DMS53 treated with DMSO at 0.1 percent for 48 hours (cell line): ENCODE data around the gene CD99L2.
A peak's percentile ranks its signal among the peaks of the same experiment; 100 is the strongest.

Experiments used
- DNase-seq: peaks from one replicate; lab custom pipeline; 2025; ENCODE audit not compliant: unreplicated experiment; lab: John Stamatoyannopoulos, UW

Gene CD99L2

DNA sequence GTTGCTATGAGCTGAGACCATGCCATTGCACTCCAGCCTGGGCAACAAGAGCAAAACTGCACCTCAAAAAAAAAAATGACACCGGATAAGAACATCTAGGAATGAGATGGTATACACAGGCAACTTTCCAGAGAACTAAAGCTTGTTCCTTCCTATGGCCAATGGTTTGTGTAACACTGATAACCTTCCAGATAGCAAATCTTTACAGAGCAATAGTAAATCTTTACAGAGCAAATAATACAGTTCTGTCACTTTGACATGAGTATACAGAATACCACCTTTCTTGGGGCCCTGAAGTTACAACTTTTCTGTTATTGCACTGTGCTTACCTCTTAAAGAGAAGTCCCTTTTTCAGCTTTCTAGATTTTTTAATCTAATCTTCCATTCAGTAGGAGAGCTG, 91.6 kb downstream of the CD99L2 start:
- no peak for DNase-seq

DNA sequence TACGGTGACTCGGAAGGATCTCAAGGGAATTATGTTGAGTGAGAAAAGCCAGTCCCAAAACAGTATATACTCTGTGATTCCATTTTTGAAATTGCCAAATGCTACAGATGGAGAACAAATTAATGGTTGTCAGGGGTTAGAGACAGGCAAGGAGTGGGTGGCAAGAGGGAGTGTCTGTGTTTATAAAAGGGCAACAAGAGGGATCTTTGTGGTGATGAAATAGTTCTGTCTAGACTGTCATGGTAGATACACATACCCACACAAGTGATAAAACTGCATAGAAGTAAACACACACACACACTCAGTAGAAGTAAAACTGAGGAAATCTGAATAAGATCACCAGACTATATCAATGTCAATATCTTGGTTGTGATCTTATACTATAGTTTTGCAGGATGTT, 92.7 kb downstream of the CD99L2 start:
- DNase-seq: no peak

DNA sequence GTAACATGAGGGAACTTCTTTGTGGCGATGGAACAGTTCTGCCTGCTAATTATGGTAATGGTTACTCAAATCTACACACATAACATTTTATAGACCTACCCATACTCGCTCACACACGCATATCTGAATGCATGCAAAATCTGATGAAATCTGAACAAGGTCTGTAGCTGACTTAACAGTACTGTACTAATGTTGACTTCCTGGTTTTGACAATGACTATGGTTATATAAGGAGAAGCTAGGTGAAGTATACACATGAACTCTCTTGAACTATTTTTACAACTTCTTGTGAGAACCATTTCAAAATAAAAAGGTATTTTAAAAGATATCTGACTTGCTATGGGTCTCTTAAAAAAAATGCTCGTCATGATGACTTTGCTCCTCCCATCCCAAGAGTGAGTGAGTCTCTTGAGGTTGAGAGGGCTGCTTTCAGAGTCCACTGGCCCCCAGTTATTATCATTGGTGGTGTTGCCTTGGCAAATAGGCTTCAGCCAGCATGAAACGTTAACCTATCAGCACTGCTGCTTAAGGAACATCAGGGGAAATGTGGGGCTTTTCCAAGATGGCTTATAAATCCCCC, 105.4 kb downstream of the CD99L2 start:
- no peak for DNase-seq

DNA sequence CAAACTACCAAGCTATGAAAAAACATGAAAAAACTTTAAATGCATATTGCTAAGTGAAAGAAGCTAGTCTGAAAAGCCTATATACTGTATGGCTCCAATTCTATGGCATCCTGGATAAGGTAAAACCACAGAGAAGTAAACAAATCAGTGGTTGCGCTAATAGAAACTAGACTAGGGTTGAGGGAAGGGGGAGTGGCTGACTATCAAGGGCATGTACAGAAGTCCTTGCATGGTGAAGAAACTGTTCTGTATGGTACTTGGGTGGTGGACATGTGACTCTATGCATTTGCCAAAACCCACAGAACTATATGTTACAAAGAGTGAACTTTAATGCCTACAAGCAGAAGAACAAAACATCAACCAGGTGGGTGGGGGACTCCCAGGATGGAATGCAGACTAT, 108.4 kb downstream of the CD99L2 start:
- DNase-seq: no peak

DNA sequence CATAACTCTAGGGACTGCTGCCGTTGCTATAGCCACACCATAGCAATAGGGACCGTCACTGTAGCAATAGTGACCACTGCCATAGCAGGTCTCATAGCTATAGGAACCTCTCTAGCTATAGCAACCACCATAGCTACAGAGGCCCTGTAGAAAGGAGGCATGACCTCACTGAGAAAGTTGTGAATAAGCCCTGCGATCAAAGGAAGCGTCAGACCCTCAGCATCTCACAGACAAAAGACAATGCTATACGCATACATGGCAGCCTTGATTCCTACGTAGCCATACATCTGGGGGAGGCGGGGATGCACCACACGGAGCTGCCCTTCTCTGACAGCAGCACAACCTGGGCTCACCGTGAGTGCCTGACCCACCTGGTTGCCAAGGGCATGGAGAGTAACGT, 116.8 kb downstream of the CD99L2 start:
- no peak for DNase-seq

DNA sequence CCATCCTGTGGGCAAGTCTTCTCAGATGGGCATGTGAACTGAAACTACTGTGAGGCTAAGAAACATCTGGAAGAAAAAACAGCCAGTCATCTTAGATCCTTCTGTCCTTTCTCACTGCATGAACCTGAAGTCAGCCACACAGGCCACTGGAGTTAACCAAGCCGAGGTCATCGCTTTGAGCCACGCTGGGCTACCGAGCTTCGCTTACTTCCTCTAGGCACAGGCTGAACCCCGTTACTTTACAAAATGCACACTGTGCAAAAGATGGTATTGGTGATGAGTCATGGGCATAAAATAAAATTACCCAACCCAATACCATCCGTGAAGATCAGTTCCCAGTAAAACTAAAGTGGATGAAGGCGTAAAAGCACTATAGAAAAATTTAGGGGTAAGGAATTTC, 119.1 kb downstream of the CD99L2 start:
- DNase-seq: no peak

DNA sequence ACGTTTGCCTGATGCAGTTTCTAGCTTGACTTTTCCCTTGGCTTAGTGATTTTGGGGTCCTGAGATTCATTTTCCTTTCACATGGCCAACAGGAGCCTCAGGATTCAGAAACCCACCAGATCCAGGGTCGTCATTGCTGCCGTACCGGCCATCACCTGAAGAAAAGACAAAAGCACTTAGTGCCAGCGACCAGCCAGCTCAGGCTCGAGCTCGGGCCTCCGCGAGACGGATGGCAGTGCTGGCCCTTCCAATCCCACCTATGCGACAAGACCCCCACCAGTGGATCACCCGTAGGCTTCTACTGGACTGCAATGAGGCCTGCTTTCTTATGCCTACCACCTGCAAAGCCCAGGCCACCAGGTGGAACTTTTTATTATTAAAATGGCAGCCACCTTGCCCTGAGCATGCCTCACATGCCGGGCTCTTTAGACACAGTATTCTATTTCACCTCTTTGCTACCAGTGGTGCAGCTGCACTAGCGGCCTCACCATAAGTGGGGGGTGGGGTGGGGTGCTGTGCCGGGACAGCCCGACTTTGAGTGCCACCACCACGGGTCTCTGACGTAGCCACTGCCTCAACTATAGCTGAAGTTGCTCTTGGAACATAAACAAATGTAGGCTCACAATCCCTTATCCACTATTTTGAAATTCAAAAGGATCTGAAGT, 121.0 kb downstream of the CD99L2 start:
- no peak for DNase-seq

DNA sequence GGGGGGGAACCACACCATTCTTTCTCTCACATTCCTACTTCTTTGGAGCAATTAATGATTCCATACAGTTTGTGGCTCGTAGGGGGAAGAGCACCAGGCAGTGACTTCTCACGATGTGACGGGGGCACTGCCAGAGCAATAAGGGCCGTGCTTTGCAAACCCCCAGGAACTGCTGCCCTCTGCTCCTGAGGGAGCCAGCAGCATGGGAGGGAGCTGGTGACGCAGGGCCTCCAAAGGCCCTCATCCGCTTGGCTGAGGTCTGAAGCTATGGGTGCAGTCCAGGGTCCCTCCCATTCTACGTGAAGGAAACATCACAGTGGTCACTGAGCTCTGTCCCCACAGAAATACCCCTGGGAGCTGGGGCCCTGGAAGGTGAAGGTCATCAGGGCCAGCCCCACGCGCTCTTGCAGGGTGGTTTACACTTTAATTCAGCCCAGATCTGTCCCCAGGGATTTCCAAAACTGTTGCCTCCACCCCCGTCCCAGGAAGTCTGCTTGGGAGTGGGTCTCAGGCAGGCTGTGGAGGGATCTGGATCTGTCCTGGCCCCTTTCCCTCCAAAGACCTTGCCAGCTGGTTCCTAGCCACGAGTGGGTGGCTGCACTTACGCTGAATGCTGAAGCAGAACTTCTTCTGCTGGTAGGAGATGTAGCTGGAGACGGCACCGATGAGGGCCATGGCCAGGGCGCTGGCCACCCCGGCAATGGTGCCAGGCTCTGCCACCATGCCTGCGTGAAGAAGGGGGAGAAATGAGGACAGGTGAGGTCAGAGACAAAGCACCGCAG, 122.7 kb downstream of the CD99L2 start:
- DNase-seq: no peak

DNA sequence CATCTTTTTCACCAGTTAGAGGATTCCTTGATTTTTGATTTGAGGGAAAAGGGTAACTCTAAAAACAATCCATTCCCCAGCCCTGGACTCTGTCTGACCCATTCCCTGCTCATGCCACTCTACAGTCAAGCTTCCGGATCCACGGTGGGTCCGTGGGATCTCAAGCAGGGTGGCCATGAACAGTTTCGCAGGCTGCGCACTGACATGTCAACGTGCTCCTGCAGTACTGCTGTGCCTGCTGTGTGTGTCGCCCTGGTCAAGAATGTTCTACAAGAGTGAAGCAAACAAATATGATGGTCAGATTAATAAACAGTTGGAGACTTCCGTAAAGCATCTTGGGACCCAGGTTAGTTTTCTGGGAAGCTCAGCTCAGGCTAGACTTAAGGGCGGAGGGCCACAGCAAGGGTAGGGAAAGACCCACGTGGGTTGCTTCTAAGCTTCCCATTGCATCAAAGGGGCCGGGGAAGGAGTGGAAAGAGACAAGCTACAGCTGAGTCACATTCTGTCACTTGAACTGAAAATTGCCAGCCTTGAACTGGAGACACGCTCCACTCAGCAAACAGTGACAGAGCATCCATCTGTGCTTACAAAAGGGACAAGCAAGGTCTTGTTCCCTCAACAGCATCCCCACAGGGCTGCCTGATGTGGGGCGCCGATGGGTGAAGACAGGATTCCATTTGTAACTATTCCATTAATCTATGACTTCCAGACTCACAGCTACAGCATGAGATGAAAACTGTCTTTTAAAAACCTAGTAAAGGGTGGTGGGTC, 123.5 kb downstream of the CD99L2 start:
- no peak for DNase-seq

DNA sequence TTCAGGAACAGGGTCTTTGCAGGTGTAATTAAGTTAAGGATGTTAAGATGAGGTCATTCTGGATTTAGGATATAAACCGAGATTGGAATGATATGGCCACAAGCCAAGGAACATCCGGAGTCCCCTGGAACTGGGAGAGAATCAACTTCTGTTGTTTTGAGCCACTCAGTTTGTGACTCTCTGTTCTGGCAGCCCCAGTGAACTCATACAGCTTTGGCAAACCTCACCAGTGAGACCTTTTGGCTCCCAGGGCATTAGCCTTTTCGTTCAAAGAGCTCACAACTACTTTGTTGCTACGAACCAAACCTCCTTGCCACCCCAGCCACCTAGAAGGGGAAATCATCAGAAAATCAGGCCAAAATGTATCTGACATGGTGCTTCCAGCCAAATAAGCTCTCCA, 124.8 kb downstream of the CD99L2 start:
- no peak for DNase-seq

DNA sequence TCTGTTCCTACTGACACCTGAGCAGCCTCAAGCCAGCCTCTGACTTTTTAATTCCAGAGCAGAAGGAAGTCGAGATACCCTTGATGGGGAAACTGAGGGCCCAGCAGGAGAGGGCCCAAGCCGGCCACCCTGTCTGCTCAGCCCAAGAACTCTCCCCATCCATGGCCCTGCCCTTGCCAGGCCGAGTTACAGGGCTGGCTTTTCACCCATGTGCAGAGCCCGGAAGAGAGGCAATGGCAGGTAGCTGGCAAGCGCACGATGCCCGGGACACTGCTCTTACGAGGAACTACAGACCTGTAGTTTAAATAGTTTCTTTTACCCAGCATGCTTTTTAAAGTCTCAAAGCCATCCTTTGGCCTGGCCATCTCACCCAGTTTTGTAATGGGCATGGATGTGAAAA, 125.4 kb downstream of the CD99L2 start:
- no peak for DNase-seq

DNA sequence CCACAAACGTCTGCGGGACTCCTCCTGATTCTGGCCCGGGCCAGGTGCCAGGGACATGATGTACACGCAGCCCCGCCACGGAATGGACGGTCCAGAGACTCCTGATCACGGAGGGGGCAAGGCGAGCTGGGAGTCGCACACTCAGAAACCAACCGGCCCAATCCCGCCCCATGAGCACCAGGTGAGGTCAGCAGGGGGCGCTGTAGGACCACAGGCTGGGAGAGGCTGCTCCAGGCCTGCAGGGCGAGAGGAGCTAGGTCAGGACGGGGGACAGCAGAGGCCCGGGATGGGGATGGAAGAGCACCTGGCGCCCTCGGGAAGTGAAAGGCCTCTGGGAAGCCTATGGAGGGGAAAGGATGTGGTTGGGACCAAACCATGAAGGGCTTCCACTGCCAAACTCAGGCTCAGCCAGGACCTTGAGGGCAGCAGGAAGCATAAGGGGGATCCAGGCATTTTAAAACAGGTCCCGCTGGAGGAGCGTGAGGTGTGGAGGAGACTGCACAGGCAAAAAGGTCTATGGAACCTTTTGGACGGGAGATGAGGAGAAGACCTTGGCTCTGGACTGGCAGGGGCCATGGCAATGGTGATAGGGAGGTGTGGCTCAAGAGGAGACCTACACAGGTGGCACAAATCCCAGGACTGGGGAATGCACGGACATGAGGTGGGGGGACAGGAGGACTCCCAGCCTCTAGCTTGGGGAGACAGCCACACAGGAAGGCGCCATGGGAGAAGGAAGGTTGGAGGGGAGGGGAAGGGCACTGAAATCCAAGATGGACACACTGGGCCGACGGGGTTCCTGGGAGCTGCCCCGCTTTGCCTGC, 126.1 kb downstream of the CD99L2 start:
- DNase-seq: peak; percentile 49

DNA sequence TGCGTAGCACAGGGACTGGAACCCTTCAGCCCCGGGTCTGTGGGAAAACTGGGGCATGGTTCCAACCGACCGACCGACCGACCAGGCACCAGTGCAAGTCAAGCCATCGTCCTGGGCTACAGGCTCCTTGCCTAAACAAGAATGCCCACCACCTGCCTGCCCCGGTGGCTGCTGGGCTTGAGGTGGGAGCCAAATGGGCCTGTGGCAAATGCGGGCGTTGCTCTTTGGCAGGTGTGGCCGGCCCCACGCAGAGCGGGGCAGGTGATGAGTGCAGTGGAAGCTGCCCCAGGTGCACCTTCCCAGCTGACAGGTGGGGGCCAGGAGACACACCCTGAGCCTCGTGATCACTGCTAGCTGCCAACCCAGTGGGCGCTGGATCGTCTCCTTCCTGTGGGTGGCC, 127.4 kb downstream of the CD99L2 start:
- DNase-seq: no peak

DNA sequence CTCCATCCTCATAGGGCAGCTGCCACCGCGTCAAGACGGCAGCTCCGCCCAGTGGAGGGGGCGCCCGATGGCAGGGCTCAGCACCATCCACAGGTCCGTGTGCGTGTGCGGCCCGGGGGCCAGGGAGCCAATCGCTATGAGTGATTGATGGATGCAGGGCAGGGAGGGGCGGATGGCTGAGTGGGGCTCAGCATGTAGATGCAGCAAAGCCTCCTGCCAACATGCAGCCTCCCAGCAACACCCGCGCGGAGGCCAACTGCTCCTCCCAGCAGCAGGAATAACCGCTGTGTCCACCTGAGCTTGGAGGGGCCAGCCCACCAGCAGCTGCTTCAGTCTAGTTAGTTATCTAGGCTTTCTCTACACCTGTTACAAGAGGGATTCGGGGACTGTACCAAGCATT, 127.8 kb downstream of the CD99L2 start:
- DNase-seq: no peak

DNA sequence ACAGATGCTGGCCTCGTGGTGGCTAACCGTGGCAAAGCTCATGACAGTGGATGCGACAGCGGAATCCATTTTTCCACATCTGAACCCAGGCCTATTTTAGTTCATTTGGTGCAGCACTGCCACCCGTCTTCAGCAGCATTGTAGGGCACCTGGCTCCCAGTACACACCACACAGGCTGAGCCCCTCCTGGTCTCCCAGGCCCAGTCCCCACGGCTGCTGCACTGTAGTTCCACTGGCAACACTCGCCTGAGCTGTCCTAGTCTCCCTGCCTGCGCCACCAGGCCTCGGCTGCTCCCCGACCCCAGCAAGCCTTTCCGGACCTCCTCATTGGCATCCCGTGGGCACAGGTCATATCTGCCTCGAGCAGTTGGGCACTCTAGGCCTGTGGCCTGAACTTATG, 129.1 kb downstream of the CD99L2 start:
- DNase-seq: no peak

DNA sequence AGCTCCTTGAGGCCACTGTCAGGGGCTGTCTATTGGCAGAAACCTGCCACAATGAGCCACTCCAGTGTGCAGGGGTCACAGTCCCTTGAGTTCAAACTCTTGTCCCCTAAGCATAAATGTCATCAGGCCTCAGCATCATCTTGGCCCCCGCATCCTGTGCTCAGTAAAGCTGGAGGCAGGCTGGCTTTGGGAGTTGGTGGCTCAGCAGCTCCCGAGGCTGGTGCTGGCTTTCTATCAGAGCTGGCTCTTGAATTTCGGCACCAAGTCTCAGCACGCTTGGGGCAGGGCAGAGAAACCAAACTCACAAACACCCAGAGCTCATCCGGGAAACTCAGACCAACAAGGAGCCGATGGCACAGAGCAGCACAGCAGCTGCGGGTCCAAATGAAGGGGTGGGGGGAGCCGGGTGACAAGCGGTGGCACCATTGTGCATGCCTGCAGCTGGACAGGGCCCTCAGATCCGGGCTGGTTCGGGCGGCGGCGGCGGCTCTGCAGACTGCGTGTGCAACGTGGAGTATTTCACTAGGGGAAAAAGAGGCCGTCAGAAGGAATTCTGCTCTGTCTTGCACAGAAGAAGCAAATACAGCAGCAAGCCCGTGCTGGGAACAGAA, 129.8 kb downstream of the CD99L2 start:
- DNase-seq: no peak

DNA sequence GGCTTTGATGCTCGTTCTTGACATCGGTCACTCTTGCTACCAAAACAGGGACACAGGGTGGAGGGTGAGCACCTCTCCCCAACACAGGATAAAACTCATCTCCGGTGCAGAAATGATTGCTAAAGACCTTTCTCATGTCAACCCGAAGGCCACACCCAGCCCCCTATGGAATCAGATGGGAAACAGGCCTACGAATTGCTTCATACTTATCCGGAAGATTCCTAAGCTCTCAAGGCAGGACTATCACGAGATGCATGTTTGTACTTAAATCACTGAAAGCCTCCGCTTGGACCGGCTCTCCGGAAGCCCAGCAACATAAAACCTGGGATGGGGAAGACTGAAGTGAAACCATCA, 130.4 kb downstream of the CD99L2 start:
- no peak for DNase-seq

DNA sequence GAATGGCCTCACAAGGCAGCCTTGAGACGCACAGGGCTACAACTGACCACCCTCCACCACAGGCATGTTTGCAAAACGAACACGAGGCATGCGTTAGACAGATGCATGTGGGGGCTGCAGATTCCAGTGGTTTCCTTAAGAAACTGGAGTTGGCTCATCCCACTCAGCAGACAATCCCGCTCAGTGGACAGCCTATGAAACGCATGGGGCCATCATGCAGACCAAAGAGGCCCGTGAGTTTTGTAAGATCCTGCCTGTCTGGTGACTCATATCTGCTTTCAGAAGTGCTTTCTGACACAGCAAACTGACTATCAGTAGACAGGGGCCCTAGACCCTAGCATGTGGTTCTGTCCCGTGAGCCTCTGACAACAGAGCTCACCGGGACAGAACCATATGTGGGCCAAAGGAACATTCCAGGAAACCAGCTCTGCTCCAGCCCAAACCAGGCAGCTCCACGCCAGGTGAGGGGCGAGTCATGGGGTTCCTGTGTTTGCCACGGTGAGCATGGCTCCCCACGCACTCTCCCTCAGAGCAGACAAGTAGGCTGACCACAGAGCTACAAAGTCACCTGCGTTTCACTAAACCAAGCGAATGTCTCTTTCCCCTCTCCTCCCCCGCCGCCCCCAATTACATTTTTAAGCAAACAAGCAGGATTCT, 130.9 kb downstream of the CD99L2 start:
- no peak for DNase-seq

DNA sequence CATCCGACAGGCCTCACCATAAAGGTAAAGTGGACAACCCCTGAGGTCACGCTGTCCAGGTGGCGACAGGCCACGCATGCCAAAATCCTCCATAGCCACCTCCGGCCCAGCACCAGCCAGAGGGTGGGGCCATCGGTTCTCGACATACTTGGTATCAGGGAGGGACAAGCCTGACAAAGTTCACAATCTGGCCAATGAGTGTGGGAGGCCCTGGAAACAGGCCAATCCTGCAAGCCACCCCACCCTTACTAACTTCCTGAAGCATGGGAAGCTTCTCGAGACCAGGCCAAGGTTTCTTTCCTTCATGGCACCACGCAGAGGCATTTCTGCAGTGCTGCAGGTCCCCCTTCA, 131.4 kb downstream of the CD99L2 start:
- DNase-seq: no peak

DNA sequence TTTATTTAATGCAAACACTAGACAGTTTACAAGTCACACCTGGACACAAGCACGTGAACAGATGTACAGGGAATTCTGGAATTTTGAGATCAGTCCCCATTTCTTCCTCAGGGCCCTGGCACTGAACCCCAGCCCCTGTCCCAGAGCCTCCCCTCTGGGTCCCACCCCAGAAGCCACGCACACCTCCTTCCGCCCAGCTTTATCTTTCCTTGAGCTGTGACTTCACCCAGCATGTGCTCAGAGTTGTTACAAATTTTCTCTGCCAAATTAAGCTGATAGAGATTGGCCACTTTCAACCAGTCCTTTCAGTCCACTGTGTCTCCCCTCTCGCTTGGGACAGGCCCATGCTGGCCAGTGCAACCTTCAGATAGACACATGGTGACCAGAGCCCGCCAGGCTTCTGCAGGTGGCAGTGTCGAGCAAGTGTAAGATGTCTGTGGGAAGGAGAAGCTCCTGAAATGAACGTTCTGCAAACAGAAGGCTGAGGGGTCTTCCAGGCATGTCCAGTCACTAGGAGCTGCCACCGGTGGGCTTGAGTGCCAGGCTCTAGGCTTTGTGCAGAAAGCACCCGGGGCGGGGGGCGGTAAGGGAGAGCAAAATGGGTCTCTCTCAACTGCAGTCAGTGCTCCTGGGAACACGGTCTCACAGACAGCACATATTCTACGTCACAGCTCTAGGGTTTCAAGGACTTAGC, 132.0 kb downstream of the CD99L2 start:
- no peak for DNase-seq
